Nephron progenitor cell (in vitro differentiated cells): ENCODE data around the gene SLC2A6.

Source experiments
- DNase-seq: peaks from one replicate; pipeline ENCODE4 v3.0.0; 2021
- H3K27ac Mint-ChIP-seq: 2 replicates; pipeline ENCODE4 v1.8.0; 2021; ENCODE audit warnings: mild to moderate bottlenecking, moderate library complexity, mixed read lengths
- H3K27me3 Mint-ChIP-seq: 2 replicates; pipeline ENCODE4 v1.8.0; 2021; ENCODE audit warnings: mild to moderate bottlenecking, low read depth, mixed read lengths; ENCODE audit not compliant: poor library complexity
- H3K36me3 Mint-ChIP-seq: 2 replicates; pipeline ENCODE4 v1.8.0; 2021; ENCODE audit warnings: low read depth, mixed read lengths
- H3K4me1 Mint-ChIP-seq: 2 replicates; pipeline ENCODE4 v1.8.0; 2021; ENCODE audit warnings: mixed read lengths
- H3K4me3 Mint-ChIP-seq: 2 replicates; pipeline ENCODE4 v1.8.0; 2021; ENCODE audit warnings: mild to moderate bottlenecking, moderate library complexity, mixed read lengths
- H3K9me3 Mint-ChIP-seq: 2 replicates; pipeline ENCODE4 v1.8.0; 2021; ENCODE audit warnings: mild to moderate bottlenecking, moderate library complexity, mixed read lengths
- CTCF ChIP-seq: fragments of 200-600 bp; sonication (generic); IDR thresholded peaks from 2 replicates; pipeline ENCODE4 v1.5.0; 2021; ENCODE audit warnings: antibody characterized with exemption

Gene SLC2A6

GRCh38 chr9:133499892-133500270 lies 21.0 kb upstream of the SLC2A6 start:
- Mint-ChIP-seq H3K27ac (no peak overlapping the region), H3K4me1 (peaks cover 7% of the 10 kb centered on the region), H3K9me3 (peaks cover 40% of the 10 kb centered on the region), H3K36me3 (peaks cover 27% of the 10 kb centered on the region), H3K4me3 (no peak overlapping the region), H3K27me3 (peaks cover 4% of the 10 kb centered on the region)
- TF ChIP-seq CTCF: no peak
- DNase-seq: peak; percentile 1

DNA sequence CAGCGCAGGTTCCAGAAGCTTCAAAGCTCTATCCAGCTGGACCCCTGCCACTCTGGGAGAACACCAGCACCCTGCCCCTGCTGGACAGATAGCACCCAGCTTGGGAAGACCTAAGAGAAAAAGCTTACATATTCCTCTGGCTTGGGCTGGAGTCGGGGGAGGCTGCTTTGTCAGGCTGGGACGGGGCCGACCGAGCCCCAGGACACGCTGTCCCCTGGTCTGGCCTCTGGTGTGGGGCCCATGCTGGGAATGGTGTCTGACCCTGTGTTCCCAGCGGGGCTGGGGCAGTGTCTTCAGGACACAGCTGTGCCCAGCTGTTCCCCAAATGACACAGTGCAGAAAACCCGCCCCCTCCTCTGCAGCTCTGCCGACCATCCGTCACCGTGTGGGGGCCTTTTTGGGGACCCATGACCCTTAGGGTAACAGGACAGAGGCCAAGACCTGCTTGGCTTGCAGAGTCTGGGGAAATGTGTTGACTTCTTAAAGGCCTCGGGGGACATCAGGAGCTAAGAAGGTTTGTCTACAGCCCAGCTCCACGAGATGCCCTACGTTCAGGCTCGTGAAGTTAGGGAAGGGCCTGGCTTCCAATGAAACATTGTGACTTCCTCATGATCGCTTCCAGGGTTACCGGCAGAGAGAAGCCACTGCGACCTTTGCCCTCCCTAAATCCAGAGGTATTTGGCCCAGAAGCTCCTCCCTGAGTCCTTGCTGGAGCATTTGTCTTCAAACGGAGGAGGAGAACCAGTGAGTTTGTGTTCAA lies 20.4 kb upstream of the SLC2A6 start:
- H3K4me3 Mint-ChIP-seq: no peak overlapping the region
- H3K4me1 Mint-ChIP-seq: peaks cover 10% of the 10 kb centered on the region
- TF ChIP-seq CTCF: no peak
- peak; percentile 10 for DNase-seq
- H3K27me3 Mint-ChIP-seq: peaks cover 4% of the 10 kb centered on the region
- H3K36me3 Mint-ChIP-seq: peaks cover 27% of the 10 kb centered on the region
- peak overlapping the region; percentile 49 for H3K27ac Mint-ChIP-seq
- peaks cover 40% of the 10 kb centered on the region for H3K9me3 Mint-ChIP-seq

DNA sequence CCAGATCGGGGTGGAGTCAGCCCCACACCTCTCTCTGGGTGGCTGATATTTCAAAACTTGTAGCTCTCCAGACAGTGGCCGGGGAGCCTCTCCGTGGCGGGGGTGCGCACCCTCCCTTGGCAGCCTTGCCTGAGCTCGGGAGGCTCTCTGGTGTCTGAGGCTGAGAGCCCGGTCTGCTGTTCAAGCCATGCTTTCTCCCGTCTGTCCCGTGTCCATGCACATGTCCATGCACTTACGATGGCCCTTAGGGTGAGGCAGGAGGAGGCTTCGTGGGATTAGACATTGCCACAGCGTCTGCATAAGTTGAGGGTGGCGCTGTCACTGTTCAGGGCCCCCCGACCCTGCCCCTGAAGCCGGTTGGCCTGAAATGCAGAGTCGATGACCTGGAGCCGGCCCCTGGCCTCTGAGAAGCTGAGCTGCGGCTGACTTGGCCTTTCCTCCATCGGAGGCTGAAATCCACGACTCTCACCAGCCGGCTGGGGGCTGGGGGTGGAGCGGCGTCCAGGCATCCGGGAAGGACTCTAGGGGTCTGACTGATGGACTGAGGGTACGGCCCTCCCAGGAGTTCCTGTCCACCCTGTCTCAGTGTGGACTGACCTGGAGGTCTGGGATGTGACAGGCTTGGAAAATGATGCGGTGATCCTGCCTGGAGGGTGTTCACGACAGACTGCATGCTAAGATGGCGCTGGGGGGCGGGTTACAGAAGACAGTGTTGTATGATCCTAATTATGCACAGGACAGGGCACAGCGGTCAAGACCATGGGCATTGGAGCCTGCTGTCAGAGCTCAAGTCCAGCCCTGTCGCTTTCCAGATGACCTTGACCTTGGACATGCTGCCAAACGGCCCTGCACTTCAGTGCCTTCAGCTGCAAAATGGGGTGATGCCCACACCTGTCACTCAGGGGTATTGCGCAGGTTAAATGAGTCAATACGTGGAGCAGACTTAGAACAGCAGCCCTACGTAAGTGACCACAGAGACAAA lies 18.3 kb upstream of the SLC2A6 start:
- H3K4me3 Mint-ChIP-seq: no peak overlapping the region
- DNase-seq: peak; percentile 27
- no peak overlapping the region for H3K27ac Mint-ChIP-seq
- H3K9me3 Mint-ChIP-seq: peaks cover 23% of the 10 kb centered on the region
- H3K36me3 Mint-ChIP-seq: peaks cover 21% of the 10 kb centered on the region
- H3K4me1 Mint-ChIP-seq: peaks cover 24% of the 10 kb centered on the region
- no peak for TF ChIP-seq CTCF
- H3K27me3 Mint-ChIP-seq: peaks cover 4% of the 10 kb centered on the region

DNA sequence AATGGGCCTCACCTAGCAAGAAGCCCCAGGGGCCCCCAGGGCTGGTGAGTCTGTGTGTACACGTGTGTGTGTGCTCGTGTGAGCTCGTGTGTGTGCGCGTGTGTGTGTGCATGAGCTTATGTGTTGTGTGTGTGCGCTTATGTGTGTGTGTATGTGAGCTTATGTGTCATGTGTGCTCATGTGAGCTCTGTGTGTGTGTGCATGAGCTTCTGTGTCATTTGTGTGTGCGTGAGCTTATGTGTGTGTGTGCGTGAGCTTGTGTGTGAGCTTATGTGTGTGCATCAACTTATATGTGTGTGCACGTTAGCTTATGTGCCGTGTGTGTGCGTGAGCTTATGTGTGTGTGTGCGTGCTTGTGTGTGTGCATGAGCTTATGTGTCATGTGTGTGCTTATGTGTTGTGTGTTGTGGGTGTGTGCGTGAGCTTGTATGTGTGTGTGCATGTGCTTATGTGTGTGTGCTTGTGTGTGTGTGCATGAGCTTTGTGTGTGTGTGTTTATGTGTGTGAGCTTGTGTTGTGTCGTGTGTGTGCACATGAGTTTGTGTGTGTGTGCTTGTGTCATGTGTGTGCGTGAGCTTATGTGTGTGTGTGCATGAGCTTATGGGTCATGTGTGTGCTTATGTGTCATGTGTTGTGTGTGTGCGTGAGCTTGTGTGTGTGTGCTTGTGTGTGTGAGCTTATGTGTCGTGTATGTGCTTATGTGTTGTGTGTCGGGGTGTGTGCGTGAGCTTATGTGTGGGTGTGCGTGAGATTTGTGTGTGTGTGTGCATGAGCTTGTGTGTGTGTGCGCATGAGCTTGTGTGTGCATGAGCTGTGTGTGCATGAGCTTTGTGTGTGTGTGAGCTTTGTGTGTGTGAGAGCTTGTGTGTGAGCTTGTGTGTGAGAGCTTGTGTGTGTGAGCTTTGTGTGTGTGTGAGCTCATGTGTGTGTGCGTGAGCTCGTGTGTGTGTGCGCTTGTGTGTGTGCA lies 16.7 kb upstream of the SLC2A6 start:
- Mint-ChIP-seq H3K36me3 (peaks cover 6% of the 10 kb centered on the region), H3K27me3 (peaks cover 1% of the 10 kb centered on the region), H3K4me1 (peaks cover 24% of the 10 kb centered on the region), H3K4me3 (no peak overlapping the region), H3K27ac (no peak overlapping the region), H3K9me3 (peaks cover 7% of the 10 kb centered on the region)
- DNase-seq: no peak
- no peak for TF ChIP-seq CTCF

DNA sequence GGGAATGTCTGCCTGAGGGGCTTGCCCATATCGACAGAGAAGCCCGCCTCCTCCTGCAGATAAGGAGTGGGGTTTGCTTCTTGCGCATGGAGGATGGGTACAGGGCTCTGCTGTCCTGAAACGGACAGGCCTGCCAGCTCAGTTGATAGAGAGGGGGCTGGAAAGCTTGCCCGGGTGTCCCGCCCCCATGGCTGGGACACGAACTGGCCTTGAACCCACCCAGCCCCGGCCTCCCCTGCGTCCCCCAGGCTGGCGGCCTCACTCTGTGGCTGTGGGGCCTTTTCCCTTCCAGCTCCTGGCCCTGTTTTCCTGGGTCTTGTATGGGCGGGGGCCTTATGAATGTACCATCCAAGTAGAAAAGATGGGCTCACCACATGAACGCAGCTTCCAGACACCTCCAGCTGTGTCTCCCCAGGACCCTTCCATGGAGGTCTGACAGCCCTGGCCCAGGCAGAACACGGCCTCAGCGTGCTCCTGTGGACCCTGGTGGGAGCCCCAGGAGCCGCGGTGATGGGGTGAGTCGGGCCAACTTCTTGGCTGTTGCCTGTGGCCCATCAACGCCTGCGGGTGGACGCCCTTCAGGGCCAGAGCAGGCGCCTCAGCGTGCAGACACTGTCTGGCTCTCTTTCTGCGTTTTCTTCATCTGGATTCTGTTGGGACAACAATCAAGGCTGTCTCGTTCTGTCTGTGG lies 15.9 kb upstream of the SLC2A6 start:
- no peaks in the 10 kb centered on the region for H3K27me3 Mint-ChIP-seq
- peaks cover 25% of the 10 kb centered on the region for H3K4me1 Mint-ChIP-seq

More for the DNA sequence above, 15.9 kb upstream of the SLC2A6 start:
- no peaks in the 10 kb centered on the region for H3K9me3 Mint-ChIP-seq
- no peak for TF ChIP-seq CTCF
- no peak overlapping the region for H3K4me3 Mint-ChIP-seq
- no peaks in the 10 kb centered on the region for H3K36me3 Mint-ChIP-seq
- no peak overlapping the region for H3K27ac Mint-ChIP-seq
- DNase-seq: peak; percentile 1
